Measurements from ENCODE around the gene SCT. TPM values are rescaled to one million over a fixed set of nuclear protein-coding genes. Genes with fewer than 3 reads are reported as not detected.

The SCT gene
- total and polyA plus RNA-seq, 8 donors: 0.95 to 3.1 TPM; not detected in 6

DNA sequence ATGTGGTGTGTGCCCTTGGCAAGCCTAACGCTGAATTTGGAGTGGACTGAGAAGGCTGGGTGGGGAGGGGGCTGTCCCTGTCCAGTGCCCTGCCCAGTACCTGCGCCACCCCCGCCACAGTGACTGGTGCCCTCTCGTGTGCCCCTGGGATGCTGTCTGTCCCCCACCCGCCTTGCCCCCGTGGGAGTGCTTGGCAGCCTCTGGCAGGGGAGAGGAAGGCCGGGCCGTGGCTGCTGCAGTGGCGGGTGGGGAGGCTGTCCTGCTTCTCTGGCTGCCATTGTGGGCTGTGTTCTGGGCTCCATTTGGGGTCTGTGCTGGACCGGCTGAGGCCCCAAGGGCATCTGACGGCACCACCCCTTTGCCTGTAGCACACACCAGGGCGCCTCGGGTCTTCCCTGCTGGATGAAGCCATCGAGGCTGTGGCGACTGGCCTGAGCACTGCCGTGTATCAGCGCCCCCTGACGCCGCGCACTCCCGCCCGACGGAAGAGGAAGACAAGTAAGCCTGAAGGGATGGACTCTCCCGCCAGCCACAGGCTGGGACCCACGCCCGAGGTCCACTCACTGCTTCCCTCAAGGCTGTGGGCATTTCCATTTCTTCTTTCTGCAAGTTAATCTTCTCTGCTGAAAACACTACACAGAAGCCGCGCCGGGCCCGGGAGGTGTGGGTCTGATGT lies 28.8 kb downstream of the SCT start:
- peaks cover 90 to 100% (median 100%) of the 10 kb centered on the region in 4 donors for H3K36me3 ChIP-seq
- no peak overlapping the region for H3K4me3 ChIP-seq
- intact Hi-C loops (cut with DNase I; ENCODE audit: low total_unique reads): no loop called here
- WGBS, 5 donors: 83 to 94% (median 93%) methylated on average over 20 to 30 of the region's 30 CpGs
- no peaks in the 10 kb centered on the region for H3K9me3 ChIP-seq
- DNase-seq: no peak
- TF ChIP-seq POLR2A (IDR thresholded peaks at IDR 0.05) (no peak), POLR2AphosphoS5 (IDR thresholded peaks at IDR 0.05) (no peak), EP300 (IDR thresholded peaks at IDR 0.05) (no peak), CTCF (IDR thresholded peaks at IDR 0.05) (no peak)
- no peaks in the 10 kb centered on the region for H3K4me1 ChIP-seq
- H3K27ac ChIP-seq: no peak overlapping the region
- no peaks in the 10 kb centered on the region for H3K27me3 ChIP-seq

GRCh38 chr11:597166-597725 lies 29.7 kb downstream of the SCT start:
- no peaks in the 10 kb centered on the region for H3K27me3 ChIP-seq
- no peak for DNase-seq
- intact Hi-C loops (cut with DNase I; ENCODE audit: low total_unique reads): no loop called here
- no peak overlapping the region for H3K27ac ChIP-seq
- no peaks in the 10 kb centered on the region for H3K4me1 ChIP-seq
- TF ChIP-seq EP300 (IDR thresholded peaks at IDR 0.05): no peak
- no peak for TF ChIP-seq POLR2A (IDR thresholded peaks at IDR 0.05)
- no peak for TF ChIP-seq POLR2AphosphoS5 (IDR thresholded peaks at IDR 0.05)
- TF ChIP-seq CTCF (IDR thresholded peaks at IDR 0.05): no peak
- WGBS, 5 donors: 87 to 92% (median 91%) methylated on average over 13 to 29 of the region's 29 CpGs
- no peak overlapping the region for H3K4me3 ChIP-seq
- no peaks in the 10 kb centered on the region for H3K9me3 ChIP-seq
- peaks cover 93 to 100% (median 100%) of the 10 kb centered on the region in 4 donors for H3K36me3 ChIP-seq

GRCh38 chr11:596374-596773 lies 30.6 kb downstream of the SCT start:
- Histone ChIP-seq H3K4me1 (no peaks in the 10 kb centered on the region), H3K9me3 (no peaks in the 10 kb centered on the region), H3K27ac (no peak overlapping the region), H3K27me3 (no peaks in the 10 kb centered on the region), H3K4me3 (no peak overlapping the region), H3K36me3 (peaks cover 88 to 100% (median 100%) of the 10 kb centered on the region in 4 donors)
- DNase-seq: no peak
- WGBS, 5 donors: 87 to 93% (median 89%) methylated on average over 7 to 10 of the region's 10 CpGs
- no peak for TF ChIP-seq CTCF (IDR thresholded peaks at IDR 0.05)
- intact Hi-C loops (cut with DNase I; ENCODE audit: low total_unique reads): no loop called here

DNA sequence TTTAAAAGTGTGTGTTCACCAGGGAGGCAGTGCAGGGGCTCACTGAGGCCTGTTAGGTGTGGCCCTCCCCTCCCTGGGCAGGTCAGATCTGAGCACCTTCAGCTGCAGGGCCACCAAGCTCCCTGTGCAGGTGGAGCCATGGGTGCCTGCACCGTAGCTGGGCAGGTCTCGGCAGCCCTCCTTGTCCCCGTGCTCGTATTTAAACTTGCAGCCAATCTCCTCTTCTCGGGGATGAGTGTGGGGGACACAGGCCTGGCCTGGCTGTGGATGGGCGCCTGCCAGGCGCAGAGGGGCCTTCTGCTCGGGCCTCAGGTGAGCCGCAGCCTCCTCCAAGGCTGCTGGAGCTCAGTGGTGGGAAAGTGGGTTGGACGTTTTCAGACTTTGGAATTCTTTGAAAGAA lies 31.6 kb downstream of the SCT start:
- Histone ChIP-seq H3K27me3 (no peaks in the 10 kb centered on the region), H3K9me3 (no peaks in the 10 kb centered on the region), H3K4me1 (no peaks in the 10 kb centered on the region), H3K36me3 (peaks cover 87 to 100% (median 100%) of the 10 kb centered on the region in 4 donors), H3K27ac (no peak overlapping the region), H3K4me3 (no peak overlapping the region)
- DNase-seq: no peak
- TF ChIP-seq EP300 (IDR thresholded peaks at IDR 0.05) (no peak), POLR2A (IDR thresholded peaks at IDR 0.05) (no peak), CTCF (IDR thresholded peaks at IDR 0.05) (no peak), POLR2AphosphoS5 (IDR thresholded peaks at IDR 0.05) (no peak)
- 90 to 92% (median 90%) methylated on average over 8 to 10 of the region's 10 CpGs for WGBS, 5 donors
- intact Hi-C loops (cut with DNase I; ENCODE audit: low total_unique reads): no loop called here

Measured in stomach (tissue), 9 donors.